H54 (cell line): Measurements from ENCODE around the gene OAF.

Experiments
- DNase-seq: peaks from one replicate; pipeline ENCODE4 v3.0.0; 2011; ENCODE audit warnings: low spot score, mixed read lengths; ENCODE audit not compliant: insufficient read length
- FAIRE-seq: peaks from 3 replicates; lab custom pipeline; 2011; peaks lifted over from hg19 to GRCh38; lab: Jason Lieb, UNC
- POLR2A ChIP-seq: IDR thresholded peaks from 2 replicates; pipeline ENCODE4 v1.6.1; 2011; ENCODE audit warnings: low read depth, mild to moderate bottlenecking, low read length

The OAF gene

DNA sequence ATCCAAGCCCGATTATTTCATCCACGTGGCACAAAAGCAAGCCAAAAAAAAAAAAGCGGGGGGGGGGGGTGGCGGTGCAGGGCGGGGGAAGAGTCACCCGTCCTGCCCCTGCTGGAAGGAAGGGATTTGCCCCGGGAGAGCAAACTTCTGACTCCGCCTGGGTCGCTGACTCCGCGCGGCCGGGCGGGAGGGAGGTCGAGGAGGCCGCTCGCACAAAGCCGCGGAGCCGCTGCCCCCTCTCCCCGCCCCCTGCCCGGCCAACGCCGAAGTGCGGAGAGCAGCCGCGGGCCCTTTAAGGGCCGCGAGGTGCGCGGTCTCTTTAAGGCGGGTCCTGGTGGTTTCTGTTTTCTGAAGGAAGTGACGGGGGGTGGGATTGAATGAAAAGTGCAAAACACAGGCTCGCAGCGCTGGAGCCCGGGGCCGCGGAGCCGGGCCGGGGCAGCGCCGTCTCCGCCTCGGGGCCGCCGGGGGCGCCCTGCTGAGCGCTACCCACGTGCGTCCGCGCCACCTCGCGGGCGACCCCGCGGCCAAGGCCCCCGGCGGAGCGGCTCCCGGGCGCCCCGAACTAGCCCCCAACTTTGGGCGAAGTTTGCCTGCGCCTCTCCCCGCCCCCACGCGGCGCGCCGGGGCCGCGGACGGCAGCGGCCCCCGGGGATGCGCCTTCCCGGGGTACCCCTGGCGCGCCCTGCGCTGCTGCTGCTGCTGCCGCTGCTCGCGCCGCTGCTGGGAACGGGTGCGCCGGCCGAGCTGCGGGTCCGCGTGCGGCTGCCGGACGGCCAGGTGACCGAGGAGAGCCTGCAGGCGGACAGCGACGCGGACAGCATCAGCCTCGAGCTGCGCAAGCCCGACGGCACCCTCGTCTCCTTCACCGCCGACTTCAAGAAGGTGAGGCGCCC lies at the start of gene OAF:
Gene OAF (plus strand): TSS at position 407 of the 896 bp plus-strand sequence. CDS start 248 bp downstream, at position 655.
- peak; percentile 40; the same call in 1 of the 2 replicates for TF ChIP-seq POLR2A
- DNase-seq: peak; percentile 70
- FAIRE-seq: no peak

DNA sequence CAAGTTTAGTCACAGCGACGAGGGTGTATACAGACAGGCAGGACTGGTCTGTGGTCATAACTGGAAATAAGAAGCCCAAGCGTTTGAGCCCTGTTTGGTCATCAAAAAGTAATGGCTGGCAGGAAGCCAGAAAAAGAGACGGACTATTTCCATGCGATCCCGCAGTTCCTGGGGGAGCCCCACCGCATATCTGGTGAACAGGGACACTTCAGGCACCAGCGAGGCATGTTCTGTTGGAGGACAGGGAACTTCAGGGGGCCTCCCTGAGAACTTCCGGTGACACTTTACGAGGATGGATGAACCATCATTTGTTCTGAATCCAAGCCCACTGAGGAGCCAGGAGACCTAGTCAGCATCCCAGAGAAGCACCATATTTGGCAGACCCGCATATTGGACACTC lies 43.2 kb upstream of the OAF start:
- TF ChIP-seq POLR2A: no peak
- no peak for FAIRE-seq
- no peak for DNase-seq

DNA sequence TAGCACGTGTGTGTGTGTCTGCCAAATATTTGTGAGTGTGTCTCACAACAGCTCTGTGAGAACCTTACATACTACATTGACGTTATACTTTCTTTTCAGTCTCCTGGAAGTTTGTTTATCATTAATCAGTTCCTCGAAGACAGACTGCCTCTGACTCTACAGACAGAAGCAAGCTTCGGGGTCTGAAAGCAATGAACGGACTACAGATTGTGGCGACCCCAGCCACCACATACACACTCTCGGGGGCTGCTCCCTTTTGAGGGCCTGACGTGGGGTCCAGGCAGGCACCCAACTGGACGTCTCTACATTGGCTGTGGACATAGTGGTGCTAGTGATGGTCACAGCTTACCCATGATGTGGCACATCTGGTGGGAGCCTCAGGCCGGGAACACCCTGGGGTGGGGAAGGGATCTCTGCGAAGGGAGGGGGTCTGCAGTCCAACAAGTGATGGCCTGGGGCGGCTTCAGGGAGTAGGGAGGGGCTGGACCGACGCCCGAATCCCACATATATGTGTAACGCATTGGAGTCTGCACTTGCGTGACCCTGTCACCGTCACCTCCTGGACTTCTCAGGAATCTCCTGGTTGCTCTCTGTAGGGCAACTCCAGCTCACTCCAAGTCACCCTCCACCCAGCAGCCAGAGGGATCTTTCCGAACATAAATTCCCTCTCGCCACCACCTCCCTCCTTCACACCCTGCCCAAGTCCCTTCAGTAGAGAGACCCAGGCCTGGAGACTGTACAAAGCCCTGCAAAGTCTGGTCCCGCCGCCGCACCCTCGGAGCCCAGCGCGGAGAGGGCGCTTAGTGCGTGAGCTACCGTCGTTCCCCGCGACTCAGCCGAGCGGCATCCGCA lies 42.5 kb upstream of the OAF start:
- no peak for TF ChIP-seq POLR2A
- DNase-seq: no peak
- no peak for FAIRE-seq

DNA sequence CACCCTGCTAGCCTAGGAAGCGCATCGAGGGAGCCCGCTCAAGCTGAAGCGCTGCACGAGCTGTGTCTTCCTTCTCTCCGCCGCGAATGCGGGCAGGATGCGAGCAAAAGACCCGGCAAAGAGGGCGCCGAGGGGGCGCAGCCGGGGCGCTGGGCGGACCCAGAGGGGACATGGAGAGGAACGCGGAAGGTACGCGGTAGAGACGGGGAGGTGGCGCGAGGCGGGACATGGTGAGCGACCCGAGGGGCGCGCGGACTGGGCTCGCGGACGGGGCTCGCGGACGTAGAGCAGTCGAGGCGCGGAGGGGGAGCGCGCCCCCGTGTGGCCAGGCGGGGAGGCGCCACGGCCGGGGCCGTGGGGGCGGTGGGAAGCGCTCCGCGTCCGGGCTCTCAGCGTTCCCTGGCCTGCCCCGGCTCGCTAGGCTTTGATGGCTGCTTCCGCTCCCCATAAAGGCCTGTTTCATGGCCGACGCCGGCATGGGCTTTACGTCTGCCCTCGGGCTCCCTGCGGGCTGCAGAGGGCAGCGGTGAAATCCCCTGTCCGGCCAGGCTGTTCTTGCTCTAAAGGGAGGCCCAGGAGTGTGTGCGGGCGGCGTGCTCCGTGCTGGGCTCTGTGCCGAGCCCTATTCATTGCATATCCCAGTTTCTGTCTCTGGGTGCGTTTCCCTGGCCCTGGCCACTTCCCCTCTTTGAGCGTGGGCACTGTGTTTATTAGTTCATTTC lies 41.7 kb upstream of the OAF start:
- DNase-seq: no peak
- FAIRE-seq: no peak
- TF ChIP-seq POLR2A: no peak

DNA sequence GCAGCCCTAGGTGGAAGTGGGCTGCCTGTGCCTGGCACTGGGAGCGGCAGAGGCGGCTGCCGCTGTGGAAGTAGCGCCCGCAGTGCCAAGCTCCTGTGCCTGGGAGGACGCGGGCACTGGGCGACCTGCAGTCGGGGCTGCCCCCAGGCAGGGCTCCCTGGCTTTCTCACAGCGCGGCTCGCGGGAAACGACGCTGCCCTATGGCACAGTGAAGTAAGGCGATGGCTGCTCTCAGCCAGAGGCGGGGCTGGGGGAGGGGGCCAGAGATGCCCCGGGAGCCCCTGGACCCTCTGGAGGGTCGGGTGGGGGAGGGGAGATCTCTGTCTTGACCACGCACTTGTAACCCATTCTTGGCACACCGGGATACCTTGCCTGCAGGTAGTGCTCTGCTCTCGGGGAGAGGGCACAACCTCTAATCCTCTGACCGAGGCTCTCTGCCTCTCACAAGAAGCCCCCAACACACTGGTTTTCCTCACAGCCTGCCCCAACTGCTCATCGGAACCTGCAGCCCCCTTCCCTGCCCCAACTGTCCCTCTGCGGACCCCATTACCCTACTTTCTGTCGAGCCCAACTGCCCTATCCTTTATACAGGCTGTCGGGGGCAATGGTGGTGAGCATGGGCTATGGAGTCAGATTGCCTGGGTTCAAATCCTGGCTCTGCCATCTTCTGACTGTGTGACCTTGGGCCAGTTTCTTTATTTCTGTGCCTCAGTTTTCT lies 40.7 kb upstream of the OAF start:
- DNase-seq: no peak
- TF ChIP-seq POLR2A: no peak
- FAIRE-seq: no peak

DNA sequence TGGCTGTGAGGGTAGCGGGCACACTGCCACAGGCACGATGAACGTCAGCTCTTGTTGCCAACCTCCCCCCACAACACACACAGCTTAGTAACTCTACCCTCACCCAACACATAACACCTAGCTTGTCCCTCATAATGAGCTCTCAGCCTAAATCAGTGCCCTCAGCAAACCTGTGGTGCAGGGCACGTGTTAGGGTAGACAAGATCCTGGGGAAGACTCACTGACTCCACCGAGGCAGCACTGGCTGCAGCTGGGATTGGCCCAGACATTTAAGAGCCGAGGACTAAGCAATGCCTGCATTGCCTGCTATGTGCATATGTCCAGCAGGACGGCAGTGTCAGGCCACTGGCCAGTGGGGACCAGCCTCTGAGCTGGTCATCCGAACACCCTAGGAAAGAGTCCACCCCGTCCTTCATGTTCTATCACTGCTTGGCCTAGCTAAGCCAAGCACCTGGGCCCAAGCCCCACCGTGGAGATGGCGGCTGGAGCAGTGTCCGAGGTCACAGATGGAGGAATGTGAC lies 40.0 kb upstream of the OAF start:
- FAIRE-seq (no peak), DNase-seq (no peak)
- TF ChIP-seq POLR2A: no peak

DNA sequence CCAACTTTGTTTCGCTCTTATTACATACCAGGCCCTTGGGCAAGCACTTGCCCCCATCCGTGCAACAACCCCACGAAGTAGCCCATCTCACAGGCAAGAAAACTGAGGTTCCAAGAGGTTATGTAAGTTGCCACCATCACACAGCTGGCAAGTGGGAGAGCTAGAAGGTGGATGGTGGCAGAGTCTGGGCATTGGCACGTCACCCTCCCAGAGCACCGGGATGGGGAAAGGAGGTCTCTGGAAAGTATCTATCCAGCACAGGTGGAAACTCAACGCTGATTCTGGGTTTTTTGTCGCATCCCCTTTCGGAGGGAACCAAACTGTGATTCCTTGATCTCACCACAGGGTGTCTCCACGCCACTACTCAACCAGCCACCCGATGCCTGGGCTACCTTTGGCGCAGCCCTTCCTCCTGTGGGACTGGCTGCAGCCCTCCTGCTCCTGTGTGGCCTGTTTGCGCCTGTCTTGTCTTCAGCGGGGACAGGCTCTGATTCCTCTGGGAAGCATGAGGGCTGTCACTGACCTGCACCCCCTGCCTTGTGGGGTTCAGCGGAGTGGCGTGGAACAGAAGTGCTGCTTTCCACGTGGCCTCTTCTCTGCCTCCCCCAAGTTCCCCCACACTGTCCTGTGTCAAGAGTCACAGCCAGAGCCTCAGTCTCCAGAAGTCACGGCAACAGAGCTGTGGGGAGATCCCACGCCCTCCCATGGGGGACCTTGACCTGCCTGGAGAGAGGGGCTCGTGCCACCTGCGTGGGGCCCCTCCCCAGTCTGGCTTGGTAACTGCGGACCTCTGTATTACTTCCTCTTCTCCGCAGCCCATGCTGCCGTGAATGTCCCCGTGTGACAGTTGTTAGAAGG lies 38.5 kb upstream of the OAF start:
- DNase-seq (peak; percentile 66), FAIRE-seq (peak; percentile 79)
- no peak for TF ChIP-seq POLR2A

DNA sequence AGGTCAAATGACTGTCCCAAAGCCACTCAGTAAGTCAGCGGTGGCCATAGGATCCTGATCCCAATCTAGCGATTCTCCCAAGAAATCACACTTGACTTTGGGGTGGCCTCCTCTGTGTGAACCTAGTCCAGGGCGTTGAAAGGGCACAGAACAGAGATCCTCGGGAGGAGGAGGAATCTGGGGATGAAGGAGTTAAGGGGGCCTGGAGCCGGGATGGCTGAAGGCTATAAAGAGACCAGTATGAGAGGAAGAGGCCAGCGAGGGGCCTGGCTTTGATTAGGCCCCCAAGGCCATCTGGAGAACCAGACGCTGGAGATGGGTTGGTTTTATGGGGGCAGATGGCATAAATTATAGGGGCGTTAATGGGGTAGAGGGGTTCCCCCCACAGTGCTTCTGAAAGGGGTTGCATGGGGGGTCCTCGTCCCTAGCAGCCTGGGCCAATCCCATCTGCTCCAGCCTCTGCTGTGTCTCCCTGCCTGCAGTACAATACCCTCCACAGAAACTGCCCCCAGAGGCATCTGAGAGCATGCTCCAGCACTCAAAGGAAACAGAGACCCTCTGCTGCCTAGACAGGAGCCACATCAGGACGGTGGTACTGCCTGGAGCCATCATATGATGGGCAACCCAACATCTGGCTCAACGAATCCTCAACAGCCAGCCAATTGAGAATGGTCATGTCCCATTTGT lies 37.7 kb upstream of the OAF start:
- FAIRE-seq (no peak), DNase-seq (no peak)
- TF ChIP-seq POLR2A: no peak

DNA sequence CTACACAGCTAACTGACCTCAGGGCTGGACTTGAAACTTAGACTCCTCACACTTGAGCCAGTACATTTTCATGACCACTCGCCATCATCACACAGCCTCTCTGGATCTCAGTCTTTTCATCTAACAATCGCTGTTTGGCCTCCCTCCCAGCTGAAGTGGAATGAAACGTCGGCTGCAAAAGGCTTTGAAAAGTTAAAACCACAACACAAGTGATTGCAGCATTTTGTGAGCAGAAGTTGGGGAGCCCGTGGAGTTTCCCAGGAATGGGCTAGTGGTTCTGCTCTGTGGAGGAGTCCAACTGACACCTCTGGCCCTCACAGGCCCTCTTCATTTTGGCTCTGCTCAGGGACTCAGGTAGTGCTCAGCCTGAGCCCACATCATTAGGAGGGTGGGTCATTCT lies 37.0 kb upstream of the OAF start:
- TF ChIP-seq POLR2A: no peak
- FAIRE-seq: no peak
- no peak for DNase-seq

DNA sequence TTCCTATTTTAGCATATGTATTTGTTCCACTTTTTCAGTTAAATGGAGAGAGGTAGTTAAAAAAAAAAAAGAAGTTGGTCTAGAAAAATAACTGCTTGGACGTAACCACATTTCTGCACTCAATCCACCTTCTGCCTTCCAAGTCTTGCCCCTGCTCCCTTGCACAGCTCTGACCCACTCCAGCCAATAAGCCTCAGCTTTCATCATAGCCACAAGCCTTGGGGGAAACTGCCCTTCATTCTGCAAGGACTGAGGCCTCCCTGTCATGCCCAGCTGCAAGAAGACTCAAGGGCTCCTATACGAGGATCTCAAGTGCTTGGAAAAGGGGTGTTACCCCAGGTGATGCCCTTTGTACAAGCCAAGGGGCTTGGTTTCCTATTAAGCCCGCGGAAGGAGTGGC lies 36.0 kb upstream of the OAF start:
- TF ChIP-seq POLR2A: no peak
- no peak for DNase-seq
- no peak for FAIRE-seq

DNA sequence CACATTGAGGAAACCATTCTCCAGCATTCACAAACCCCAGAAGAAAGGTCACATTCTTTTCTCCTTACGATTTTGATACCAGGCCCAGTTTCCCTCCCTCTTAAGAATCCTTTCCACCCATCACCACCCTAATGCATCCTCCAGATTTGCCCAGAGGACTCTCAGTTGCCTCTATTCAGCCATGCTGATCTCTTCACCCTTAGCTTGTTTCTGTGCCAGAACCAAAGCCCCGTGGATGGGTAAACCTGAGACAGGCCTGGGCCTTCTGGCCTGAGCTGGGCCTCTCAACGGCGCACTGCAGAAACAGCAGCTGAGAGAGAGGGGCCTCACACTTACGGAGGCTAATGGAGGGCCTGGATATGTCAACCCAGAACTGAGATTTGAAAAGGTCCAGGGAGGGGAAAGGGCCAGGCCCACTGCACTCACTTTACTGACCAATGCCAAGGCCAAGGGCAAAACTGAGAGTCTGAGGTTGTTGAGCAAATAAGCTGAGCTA lies 32.2 kb upstream of the OAF start:
- no peak for TF ChIP-seq POLR2A
- DNase-seq: no peak
- no peak for FAIRE-seq
